ENCODE measurements around the gene DYNC2H1.

DYNC2H1 gene

GRCh38 chr11:103480421-103480820, 371.2 kb downstream of the DYNC2H1 start:
- Histone ChIP-seq H3K4me3 (replicated peaks; ENCODE audit: low read depth, low read length) (no peak overlapping the region), H3K36me3 (ENCODE audit: control insufficient read depth, insufficient read depth, low read length) (no peaks in the 10 kb centered on the region), H3K27me3 (replicated peaks; ENCODE audit: control insufficient read depth, insufficient read depth, low read length) (no peaks in the 10 kb centered on the region)
- DNase-seq (ENCODE audit: extremely low read depth, insufficient read length): no peak
- no peak for TF ChIP-seq CTCF (IDR thresholded peaks at IDR 0.05; ENCODE audit: insufficient read depth, low read length, poor library complexity, severe bottlenecking)

- no peak for TF ChIP-seq CTCF (IDR thresholded peaks at IDR 0.05; ENCODE audit: insufficient read depth, low read length, poor library complexity, severe bottlenecking)
- no peak overlapping the region for H3K4me3 ChIP-seq (replicated peaks; ENCODE audit: low read depth, low read length)
- no peak for DNase-seq (ENCODE audit: extremely low read depth, insufficient read length)
- no peaks in the 10 kb centered on the region for H3K27me3 ChIP-seq (replicated peaks; ENCODE audit: control insufficient read depth, insufficient read depth, low read length)
- no peaks in the 10 kb centered on the region for H3K36me3 ChIP-seq (ENCODE audit: control insufficient read depth, insufficient read depth, low read length)
These were observed 374.8 kb downstream of the DYNC2H1 start for GRCh38 chr11:103483996-103484395.

- TF ChIP-seq CTCF (IDR thresholded peaks at IDR 0.05; ENCODE audit: insufficient read depth, low read length, poor library complexity, severe bottlenecking): no peak
- no peak for DNase-seq (ENCODE audit: extremely low read depth, insufficient read length)
- Histone ChIP-seq H3K4me3 (replicated peaks; ENCODE audit: low read depth, low read length) (no peak overlapping the region), H3K27me3 (replicated peaks; ENCODE audit: control insufficient read depth, insufficient read depth, low read length) (no peaks in the 10 kb centered on the region), H3K36me3 (ENCODE audit: control insufficient read depth, insufficient read depth, low read length) (no peaks in the 10 kb centered on the region)
These were observed 375.3 kb downstream of the DYNC2H1 start for GRCh38 chr11:103484545-103484944.

GRCh38 chr11:103486604-103487003, 377.4 kb downstream of the DYNC2H1 start:
- no peak for TF ChIP-seq CTCF (IDR thresholded peaks at IDR 0.05; ENCODE audit: insufficient read depth, low read length, poor library complexity, severe bottlenecking)
- H3K36me3 ChIP-seq (ENCODE audit: control insufficient read depth, insufficient read depth, low read length): no peaks in the 10 kb centered on the region
- H3K27me3 ChIP-seq (replicated peaks; ENCODE audit: control insufficient read depth, insufficient read depth, low read length): no peaks in the 10 kb centered on the region
- DNase-seq (ENCODE audit: extremely low read depth, insufficient read length): no peak
- no peak overlapping the region for H3K4me3 ChIP-seq (replicated peaks; ENCODE audit: low read depth, low read length)

GRCh38 chr11:103487113-103487512, 377.9 kb downstream of the DYNC2H1 start:
- H3K36me3 ChIP-seq (ENCODE audit: control insufficient read depth, insufficient read depth, low read length): no peaks in the 10 kb centered on the region
- no peak for DNase-seq (ENCODE audit: extremely low read depth, insufficient read length)
- TF ChIP-seq CTCF (IDR thresholded peaks at IDR 0.05; ENCODE audit: insufficient read depth, low read length, poor library complexity, severe bottlenecking): no peak

GRCh38 chr11:103488031-103488461, 378.8 kb downstream of the DYNC2H1 start:
- Histone ChIP-seq H3K27me3 (replicated peaks; ENCODE audit: control insufficient read depth, insufficient read depth, low read length) (no peaks in the 10 kb centered on the region), H3K4me3 (replicated peaks; ENCODE audit: low read depth, low read length) (no peak overlapping the region), H3K36me3 (ENCODE audit: control insufficient read depth, insufficient read depth, low read length) (no peaks in the 10 kb centered on the region)
- TF ChIP-seq CTCF (IDR thresholded peaks at IDR 0.05; ENCODE audit: insufficient read depth, low read length, poor library complexity, severe bottlenecking): no peak
- no peak for DNase-seq (ENCODE audit: extremely low read depth, insufficient read length)

More at GRCh38 chr11:103487113-103487512, 377.9 kb downstream of the DYNC2H1 start:
- no peak overlapping the region for H3K4me3 ChIP-seq (replicated peaks; ENCODE audit: low read depth, low read length)
- H3K27me3 ChIP-seq (replicated peaks; ENCODE audit: control insufficient read depth, insufficient read depth, low read length): no peaks in the 10 kb centered on the region

Data from GM06990 (cell line).